H1 (cell line): ENCODE data around the gene SRSF3. TPM values are rescaled to one million over a fixed set of nuclear protein-coding genes. Genes with fewer than 3 reads are reported as not detected.

Source experiments
- CHD7 ChIP-seq: fragments of 300-600 bp; sonication (generic); IDR thresholded peaks from 2 replicates; pipeline ENCODE4 v1.7.1; 2012; ENCODE audit warnings: low read length, moderate library complexity, mild to moderate bottlenecking, inconsistent platforms; ENCODE audit not compliant: insufficient replicate concordance
- GTF2F1 ChIP-seq: IDR thresholded peaks from 2 replicates; pipeline ENCODE4 v1.6.1; 2012; ENCODE audit warnings: low read depth, low read length, improper control_type of control experiment, borderline replicate concordance
- polyA plus RNA-seq, 7 experiments: library from polyadenylated mRNA; depleted of rRNA in 3 of 7; stranded (reverse) in 5 of 7; unstranded in 2 of 7; fragments of >200 nt in 5 of 7; fragments of 200-250 nt in 2 of 7; gene quantifications; 1 replicate in 5 of 7; 2 replicates in 1 of 7; 4 replicates in 1 of 7; pipeline versions ENCODE4 v1.2.1 to v1.2.3, GENCODE V29; 2011 to 2013; ENCODE audit warnings: missing spikeins in 2 of 7, mixed read lengths in 2 of 7
- total RNA-seq: library from RNA; stranded (reverse); fragmentation: NEBNext Ultra II Directional; extraction: Animal tissue kit (Norgen Biotek cat#: 25700); gene quantifications from 2 replicates; pipeline ENCODE4 v1.2.1, GENCODE V29; 2021

SRSF3 gene
- total and polyA plus RNA-seq, 2 of the 8 experiments (the other 6 are each of a cell fraction or from before 2014, with no cell fraction given): 471 to 689 TPM

- TF ChIP-seq CHD7: no peak
- TF ChIP-seq GTF2F1: no peak
- TF ChIP-seq, all 59 proteins: peak for 0
Measured at GRCh38 chr6:36636687-36637418, 42.7 kb downstream of the SRSF3 start (continued).
